Osteoblast (primary cell): ENCODE results near the gene ST6GALNAC5. TPM values are rescaled to one million over a fixed set of nuclear protein-coding genes. Genes with fewer than 3 reads are reported as not detected.
"Not testable (repeated sequence)": the region's sequence is repeated elsewhere in the genome, so short reads cannot be mapped to it uniquely, and the experiment has no call there.

ENCODE experiments used
- DNase-seq: peaks from one replicate; pipeline ENCODE4 v3.0.0; 2011; ENCODE audit warnings: low spot score, mixed read lengths; ENCODE audit not compliant: insufficient read length; ENCODE audit errors: missing footprints
- H2AFZ ChIP-seq: 2 replicates; pipeline ENCODE4 v1.6.0; 2011; ENCODE audit warnings: mild to moderate bottlenecking, low read length
- H3K27ac ChIP-seq: 2 replicates; pipeline ENCODE4 v1.5.1; 2011; ENCODE audit warnings: mild to moderate bottlenecking, low read depth, low read length, moderate library complexity
- H3K27me3 ChIP-seq: 2 replicates; pipeline ENCODE4 v1.6.0; 2012; ENCODE audit warnings: mild to moderate bottlenecking, control low read depth, inconsistent platforms, low read length, moderate library complexity; ENCODE audit not compliant: insufficient read depth
- H3K36me3 ChIP-seq: 2 replicates; pipeline ENCODE4 v1.5.1; 2011; ENCODE audit warnings: mild to moderate bottlenecking, low read length, control low read depth, moderate library complexity; ENCODE audit not compliant: insufficient read depth
- H3K4me1 ChIP-seq: 2 replicates; pipeline ENCODE4 v1.5.1; 2011; ENCODE audit warnings: mild to moderate bottlenecking, low read length, control low read depth, moderate library complexity; ENCODE audit not compliant: insufficient read depth
- H3K4me2 ChIP-seq: 2 replicates; pipeline ENCODE4 v1.6.0; 2011; ENCODE audit warnings: mild to moderate bottlenecking, low read length; ENCODE audit not compliant: insufficient read depth
- H3K4me3 ChIP-seq: fragments of 200-600 bp; sonication (generic); 3 replicates; pipeline ENCODE4 v1.5.1; 2012; ENCODE audit warnings: mild to moderate bottlenecking, low read length, inconsistent platforms; ENCODE audit not compliant: insufficient read depth
- H3K79me2 ChIP-seq: 2 replicates; pipeline ENCODE4 v1.6.0; 2012; ENCODE audit warnings: mild to moderate bottlenecking, low read length, control low read depth, inconsistent platforms; ENCODE audit not compliant: insufficient read depth
- H3K9me3 ChIP-seq: 2 replicates; pipeline ENCODE4 v1.5.1; 2011; ENCODE audit warnings: low read depth, low read length, control low read depth
- H4K20me1 ChIP-seq: 2 replicates; pipeline ENCODE4 v1.6.0; 2012; ENCODE audit warnings: mild to moderate bottlenecking, low read length, control low read depth; ENCODE audit not compliant: insufficient read depth
- total RNA-seq: library from RNA; depleted of rRNA; stranded (reverse); fragments of >200 nt; gene quantifications from 2 replicates; pipeline ENCODE4 v1.2.3, GENCODE V29; 2012
- TF ChIP-seq, protein P1 (sequence below): IDR thresholded peaks from 2 replicates; pipeline ENCODE4 v1.5.1; 2011; ENCODE audit warnings: mild to moderate bottlenecking, low read depth, low read length, moderate library complexity; ENCODE audit errors: extremely low read depth

The ST6GALNAC5 gene
- total RNA-seq, 1 donor = 1.1 TPM

DNA sequence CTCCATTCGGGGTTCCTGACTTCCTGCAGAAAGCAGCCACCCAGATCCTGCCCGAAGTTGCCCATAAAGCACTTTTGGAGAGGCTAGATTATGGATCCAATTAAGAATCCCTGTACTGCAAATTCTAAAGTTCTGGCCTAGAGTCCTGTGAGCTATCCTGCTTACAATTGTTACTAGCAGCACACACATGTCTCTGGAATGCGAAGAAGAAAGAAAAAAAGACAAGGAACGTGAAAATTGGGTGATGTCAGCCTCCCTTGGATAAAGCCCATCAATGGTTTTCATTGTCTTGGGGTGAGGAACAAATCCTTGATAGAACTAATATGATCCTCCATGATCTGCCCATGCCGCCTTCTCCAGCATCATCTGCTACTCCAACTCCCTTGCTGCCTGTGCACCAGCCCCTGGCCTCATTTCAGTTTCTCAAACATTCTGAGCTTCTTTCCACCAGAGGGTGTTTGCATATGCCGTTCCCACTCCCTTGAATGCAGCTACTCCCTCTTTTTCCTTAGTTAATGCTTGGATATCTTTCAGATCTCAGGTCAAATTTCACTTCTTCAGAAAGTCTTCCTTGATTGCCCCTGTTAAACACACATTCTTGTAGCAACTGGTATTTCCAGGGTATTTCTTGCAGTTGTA, 94.0 kb downstream of the ST6GALNAC5 start:
- no peaks in the 10 kb centered on the region for H4K20me1 ChIP-seq
- TF ChIP-seq, protein P1, sequence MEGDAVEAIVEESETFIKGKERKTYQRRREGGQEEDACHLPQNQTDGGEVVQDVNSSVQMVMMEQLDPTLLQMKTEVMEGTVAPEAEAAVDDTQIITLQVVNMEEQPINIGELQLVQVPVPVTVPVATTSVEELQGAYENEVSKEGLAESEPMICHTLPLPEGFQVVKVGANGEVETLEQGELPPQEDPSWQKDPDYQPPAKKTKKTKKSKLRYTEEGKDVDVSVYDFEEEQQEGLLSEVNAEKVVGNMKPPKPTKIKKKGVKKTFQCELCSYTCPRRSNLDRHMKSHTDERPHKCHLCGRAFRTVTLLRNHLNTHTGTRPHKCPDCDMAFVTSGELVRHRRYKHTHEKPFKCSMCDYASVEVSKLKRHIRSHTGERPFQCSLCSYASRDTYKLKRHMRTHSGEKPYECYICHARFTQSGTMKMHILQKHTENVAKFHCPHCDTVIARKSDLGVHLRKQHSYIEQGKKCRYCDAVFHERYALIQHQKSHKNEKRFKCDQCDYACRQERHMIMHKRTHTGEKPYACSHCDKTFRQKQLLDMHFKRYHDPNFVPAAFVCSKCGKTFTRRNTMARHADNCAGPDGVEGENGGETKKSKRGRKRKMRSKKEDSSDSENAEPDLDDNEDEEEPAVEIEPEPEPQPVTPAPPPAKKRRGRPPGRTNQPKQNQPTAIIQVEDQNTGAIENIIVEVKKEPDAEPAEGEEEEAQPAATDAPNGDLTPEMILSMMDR = no peak
- H3K4me2 ChIP-seq = no peak overlapping the region
- no peak overlapping the region for H2AFZ ChIP-seq
- no peaks in the 10 kb centered on the region for H3K4me1 ChIP-seq
- DNase-seq = no peak
- H3K79me2 ChIP-seq = no peaks in the 10 kb centered on the region
- no peak overlapping the region for H3K4me3 ChIP-seq
- H3K9me3 ChIP-seq = no peaks in the 10 kb centered on the region
- H3K27ac ChIP-seq = no peak overlapping the region
- no peaks in the 10 kb centered on the region for H3K36me3 ChIP-seq
- H3K27me3 ChIP-seq = no peaks in the 10 kb centered on the region

DNA sequence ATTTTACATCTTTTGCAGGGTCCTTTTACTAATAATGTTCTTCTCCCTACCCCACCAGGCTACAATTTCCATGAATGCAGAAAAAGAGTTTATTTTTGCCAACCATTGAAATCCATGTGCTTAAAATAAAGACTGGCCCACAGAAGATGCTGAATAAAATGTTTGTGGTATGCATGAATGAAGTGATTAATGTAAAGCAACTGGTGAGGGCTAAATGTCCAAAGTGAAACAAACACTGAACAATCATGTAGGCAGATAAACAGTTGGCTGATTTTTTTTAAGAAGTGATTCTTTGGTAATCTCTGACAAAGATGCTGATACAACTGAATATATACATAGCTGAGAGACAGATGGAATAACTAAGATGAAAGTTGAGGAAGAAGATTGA, 94.5 kb downstream of the ST6GALNAC5 start:
- Histone ChIP-seq H3K27me3 (no peaks in the 10 kb centered on the region), H3K4me3 (no peak overlapping the region), H3K27ac (no peak overlapping the region), H2AFZ (no peak overlapping the region), H3K79me2 (no peaks in the 10 kb centered on the region), H3K9me3 (no peaks in the 10 kb centered on the region), H3K4me1 (no peaks in the 10 kb centered on the region), H3K4me2 (no peak overlapping the region), H3K36me3 (no peaks in the 10 kb centered on the region), H4K20me1 (no peaks in the 10 kb centered on the region)
- DNase-seq = no peak
- TF ChIP-seq, protein P1 = no peak

DNA sequence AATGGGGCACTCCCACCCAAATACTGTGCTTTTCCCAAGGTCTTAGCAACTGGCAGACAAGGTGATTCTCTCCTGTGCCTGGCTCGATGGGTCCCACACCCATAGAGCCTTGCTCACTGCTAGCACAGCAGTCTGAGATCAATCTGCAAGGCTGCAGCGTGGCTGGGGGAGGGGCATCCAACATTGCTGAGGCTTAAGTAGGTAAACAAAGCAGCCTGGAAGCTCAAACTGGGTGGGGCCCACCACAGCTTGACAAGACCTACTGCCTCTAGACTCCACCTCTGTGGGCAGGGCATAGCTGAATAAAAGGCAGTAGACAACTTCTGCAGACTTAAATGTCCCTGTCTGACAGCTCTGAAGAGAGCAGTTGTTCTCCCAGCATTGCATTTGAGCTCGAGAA, 114.0 kb downstream of the ST6GALNAC5 start:
- H3K4me2 ChIP-seq = not testable (repeated sequence)

DNA sequence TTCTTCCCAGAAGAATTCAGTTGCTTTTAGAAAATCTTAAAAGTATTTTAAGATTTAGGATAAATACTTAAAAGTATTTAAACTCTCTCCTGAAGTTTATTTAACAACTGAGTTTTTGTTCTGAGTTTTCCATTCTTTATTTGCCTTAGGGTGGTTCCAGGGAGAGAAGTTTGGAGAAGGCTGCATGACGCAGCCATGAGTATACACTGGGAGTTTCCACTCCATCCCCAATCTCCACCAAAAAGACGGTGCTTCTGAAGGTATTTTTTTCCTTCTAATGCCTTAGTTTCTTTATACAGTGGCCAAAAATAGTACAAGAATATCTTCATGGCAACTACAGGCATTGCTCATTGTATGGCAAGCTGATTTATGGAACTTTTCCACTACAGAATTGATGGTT, 122.7 kb downstream of the ST6GALNAC5 start:
- Histone ChIP-seq H3K79me2 (no peaks in the 10 kb centered on the region), H4K20me1 (no peaks in the 10 kb centered on the region), H3K9me3 (no peaks in the 10 kb centered on the region), H3K36me3 (no peaks in the 10 kb centered on the region), H3K4me1 (no peaks in the 10 kb centered on the region), H2AFZ (no peak overlapping the region), H3K4me3 (no peak overlapping the region), H3K4me2 (no peak overlapping the region), H3K27ac (no peak overlapping the region), H3K27me3 (no peaks in the 10 kb centered on the region)
- TF ChIP-seq, protein P1 = no peak
- DNase-seq = no peak

More for the DNA sequence above, 114.0 kb downstream of the ST6GALNAC5 start:
- not testable (repeated sequence) for H3K79me2 ChIP-seq, H3K27me3 ChIP-seq, H3K4me1 ChIP-seq, H3K27ac ChIP-seq, H3K36me3 ChIP-seq, H3K9me3 ChIP-seq, DNase-seq, H2AFZ ChIP-seq, H3K4me3 ChIP-seq, H4K20me1 ChIP-seq
